ENCODE measurements around the gene JPH2.

The JPH2 gene

DNA sequence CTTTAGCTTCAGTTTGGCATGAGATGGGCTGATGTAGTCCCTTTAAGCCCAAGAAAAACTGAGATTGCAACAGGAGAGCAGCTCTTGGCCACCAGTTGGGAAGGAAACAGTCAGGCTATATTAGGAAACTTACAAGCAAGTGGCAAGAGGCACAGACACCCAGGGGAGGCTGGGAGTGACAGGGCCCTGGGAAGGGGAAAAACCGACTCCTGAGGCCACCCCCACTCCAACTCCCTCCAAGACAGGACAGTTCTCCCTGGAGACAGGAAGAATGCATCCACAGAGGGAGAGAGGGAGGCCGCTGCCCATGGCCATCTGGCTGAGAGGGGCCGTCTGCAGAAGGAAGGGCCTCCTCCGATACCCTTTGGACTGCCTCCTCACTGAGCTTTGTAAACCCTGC lies 20.5 kb downstream of the JPH2 start:
- in situ Hi-C loops (cut with MboI; ENCODE audit: low sequenced_read_pairs) = loop anchor here (25.0 kb wide), 1 partner anchor 104 kb away; no protein-coding TSS in a partner anchor

DNA sequence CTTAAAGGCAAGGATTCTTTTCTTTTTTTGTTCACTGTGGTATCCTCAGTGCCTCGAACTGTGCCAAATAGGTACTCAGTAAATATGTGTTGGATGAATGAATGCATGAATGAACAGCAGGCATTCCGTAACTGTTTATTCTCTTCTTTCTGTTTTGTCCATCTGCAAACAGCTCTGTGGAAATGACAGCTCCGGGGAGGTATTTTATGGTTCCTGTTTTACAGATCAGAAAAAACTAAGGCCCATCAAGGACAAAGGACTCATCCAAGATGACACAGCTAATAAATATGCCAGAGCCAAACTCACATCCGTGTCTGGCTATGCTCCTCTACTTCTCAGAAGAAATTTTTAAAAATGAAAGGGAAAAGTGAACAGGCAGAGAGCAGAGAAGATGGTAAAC lies 21.0 kb downstream of the JPH2 start:
- in situ Hi-C loops (cut with MboI; ENCODE audit: low sequenced_read_pairs) = loop anchor here (25.0 kb wide), 1 partner anchor 104 kb away; no protein-coding TSS in a partner anchor

DNA sequence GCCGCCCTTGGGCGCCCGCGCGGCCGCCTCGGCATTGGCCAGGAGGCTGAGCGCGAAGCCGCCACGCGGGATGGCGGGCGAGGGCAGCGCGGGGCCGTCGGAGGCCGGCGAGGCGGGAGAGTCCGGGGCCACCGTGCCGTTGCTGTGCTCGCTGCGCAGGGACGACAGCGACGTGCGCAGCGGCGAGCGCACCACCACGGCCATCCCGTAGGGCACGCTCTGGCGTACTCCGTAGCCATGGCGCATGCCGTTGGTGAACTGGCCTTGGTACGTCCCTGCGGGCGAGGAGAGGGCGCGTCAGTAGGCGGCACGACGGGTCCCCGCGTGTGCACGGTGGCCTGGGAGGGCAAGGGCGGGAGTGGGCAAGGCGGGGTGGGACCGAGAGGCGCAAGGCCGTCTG lies 26.9 kb downstream of the JPH2 start:
- in situ Hi-C loops (cut with MboI; ENCODE audit: low sequenced_read_pairs) = loop anchor here (25.0 kb wide), 1 partner anchor 98 kb away; no protein-coding TSS in a partner anchor

DNA sequence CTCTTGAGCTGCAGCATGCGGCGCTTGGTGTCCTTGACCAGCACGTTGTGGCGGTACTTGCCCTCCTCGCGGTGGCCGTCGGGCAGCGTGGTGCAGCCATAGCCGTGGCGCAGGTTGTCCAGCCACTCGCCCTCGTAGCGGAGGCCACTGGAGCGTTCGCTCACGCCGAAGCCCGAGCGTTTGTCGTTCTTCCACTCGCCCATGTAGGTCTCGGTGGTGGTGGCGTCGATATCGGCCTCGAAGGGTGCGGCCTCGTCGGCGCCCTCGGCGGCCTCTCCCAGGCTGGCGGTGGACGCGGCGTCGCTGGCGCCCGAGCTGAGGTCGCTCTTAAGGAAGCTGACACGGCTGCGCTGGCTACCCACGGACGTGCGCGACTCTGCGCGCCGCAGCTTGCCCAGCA lies 27.3 kb downstream of the JPH2 start:
- in situ Hi-C loops (cut with MboI; ENCODE audit: low sequenced_read_pairs) = loop anchor here (25.0 kb wide), 1 partner anchor 97 kb away; no protein-coding TSS in a partner anchor

DNA sequence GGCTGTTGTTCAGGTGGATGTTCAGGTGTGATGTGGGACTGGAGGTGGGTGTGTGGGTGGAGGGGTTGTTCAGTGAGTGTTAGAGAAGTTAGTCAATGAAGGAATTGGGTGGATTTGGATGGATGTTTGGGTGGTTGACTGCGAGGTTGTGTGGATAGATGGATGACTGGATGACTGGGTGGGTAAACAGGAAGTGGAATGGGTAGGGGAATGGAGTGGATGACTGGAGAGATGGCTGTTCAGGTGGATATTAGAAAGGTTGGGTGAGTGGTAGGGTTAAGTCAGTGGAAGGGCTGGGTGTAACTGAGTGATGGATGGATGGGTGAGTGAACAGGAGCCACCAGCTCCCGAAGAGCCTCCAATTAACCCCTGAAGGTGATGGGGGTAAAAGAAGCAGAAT lies 27.9 kb downstream of the JPH2 start:
- in situ Hi-C loops (cut with MboI; ENCODE audit: low sequenced_read_pairs) = loop anchor here (25.0 kb wide), 1 partner anchor 97 kb away; no protein-coding TSS in a partner anchor

DNA sequence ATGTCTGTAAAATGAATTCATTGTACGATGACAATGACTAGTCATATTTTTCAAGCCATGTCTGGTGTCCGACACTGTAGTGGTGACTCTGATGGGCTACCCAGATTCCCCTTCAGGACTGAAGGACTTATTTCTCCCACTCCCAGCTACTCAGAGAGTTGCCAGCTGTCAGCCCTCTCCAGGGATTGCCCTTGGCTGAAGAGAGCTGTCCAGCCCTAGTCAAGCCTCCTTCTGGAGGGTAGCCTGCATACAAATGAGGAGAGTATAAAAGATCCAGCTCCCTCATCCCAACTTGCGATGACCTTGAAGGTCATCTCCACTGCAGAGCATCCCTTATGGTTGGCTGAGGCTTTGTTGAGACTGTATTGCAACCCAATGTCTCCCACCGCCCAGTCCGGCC lies 29.9 kb downstream of the JPH2 start:
- in situ Hi-C loops (cut with MboI; ENCODE audit: low sequenced_read_pairs) = loop anchor here (25.0 kb wide), 1 partner anchor 95 kb away; no protein-coding TSS in a partner anchor

DNA sequence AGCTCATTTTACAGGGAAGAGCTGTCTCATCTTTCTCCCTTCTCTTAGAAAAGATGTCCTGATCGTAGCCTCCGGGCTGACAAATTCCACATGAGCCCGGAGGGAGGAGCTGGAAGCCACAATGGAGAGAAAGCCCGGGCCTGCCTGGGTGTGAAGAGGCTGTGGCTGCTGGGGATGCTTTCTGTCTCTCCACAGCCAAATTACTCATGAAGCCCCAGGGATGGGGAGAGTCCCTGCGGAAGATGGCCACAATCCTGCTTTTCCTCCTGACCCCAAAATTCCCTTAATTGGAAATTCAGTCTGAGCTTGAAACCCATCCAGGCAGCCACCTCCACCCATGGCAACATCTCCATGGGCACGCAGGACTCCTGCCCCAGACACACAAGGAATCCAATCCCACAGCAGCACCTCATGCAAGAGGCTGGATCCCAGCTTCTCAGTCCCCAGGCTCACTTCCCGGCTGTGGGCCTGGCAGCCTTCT lies 32.4 kb downstream of the JPH2 start:
- in situ Hi-C loops (cut with MboI; ENCODE audit: low sequenced_read_pairs) = loop anchor here (25.0 kb wide), 1 partner anchor 92 kb away; no protein-coding TSS in a partner anchor

DNA sequence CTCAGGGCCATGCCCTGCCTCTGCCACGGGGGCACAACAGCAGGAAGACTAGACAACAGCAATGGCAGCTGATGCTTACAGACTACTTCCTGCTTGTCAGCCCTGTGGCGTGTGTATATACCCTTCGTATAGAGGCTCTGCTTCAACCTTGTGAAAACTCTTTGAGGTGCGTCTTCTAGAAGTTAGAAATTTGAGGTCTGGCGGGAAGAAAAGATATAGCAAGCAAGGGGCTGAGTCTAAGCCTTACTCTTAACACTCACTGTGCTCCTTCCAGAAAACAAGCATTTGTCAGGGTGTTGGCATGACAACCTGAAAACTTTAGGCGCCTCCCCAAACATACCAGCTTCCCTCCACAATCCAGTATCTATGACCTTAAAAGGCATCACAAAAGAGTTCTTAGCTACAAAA lies 33.3 kb downstream of the JPH2 start:
- in situ Hi-C loops (cut with MboI; ENCODE audit: low sequenced_read_pairs) = loop anchor here (25.0 kb wide), 1 partner anchor 91 kb away; no protein-coding TSS in a partner anchor

DNA sequence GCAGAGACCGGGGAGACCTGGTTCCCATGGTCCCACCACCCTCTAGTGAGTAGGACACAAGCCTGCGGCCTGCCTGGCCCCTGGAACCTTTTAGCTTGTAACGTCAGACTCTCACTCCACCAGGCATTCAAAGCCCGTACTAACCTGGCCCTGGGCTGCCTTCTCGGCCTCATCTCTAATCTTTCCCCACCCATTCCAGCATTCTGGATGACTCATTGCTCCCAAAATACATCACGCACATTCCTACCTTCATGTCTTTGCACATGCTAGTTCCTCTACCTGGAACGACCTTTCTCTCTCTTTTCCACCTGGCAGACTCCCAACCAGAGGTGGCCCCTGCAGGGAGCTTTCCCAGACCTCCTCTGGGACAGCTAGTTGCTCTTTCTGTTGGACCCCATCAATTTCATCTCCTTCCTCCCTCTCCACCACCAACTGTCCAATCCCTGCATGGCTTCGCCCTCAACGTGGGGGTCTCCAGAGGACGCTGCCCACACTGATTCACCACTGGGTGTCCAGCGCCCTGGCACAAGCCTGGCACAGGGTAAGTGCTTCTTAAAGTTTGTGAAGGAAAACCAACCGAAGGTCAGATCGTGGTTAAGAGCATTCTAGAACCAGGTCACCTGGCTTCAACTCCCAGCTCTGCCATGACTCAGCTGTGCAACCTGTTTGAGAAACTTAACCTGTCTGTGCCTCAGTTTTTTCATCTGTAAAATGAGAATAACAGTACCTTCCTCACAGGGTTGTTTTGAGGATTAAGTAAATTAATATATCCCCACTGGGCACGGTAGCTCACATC lies 35.2 kb downstream of the JPH2 start:
- in situ Hi-C loops (cut with MboI; ENCODE audit: low sequenced_read_pairs) = loop anchor here (25.0 kb wide), 1 partner anchor 90 kb away; no protein-coding TSS in a partner anchor

DNA sequence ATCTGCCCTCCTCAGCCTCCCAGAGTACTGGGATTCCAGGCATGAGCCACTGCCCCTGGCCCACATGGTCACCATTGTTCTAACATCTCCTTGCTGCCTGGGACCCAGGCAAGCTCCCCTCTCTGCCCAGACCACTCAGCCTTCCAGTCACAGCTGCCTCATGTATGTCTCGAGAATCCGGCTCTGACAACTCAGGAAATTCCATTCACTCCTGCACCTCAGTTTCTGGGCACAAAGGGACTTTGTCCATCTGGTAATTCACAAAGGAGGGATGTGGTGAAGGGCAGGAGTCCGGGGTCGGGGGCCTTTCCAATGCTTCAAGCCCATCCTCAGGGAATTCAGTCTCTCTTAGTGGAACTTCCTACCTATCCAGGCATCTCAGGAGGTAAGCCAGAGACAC lies 40.7 kb downstream of the JPH2 start:
- in situ Hi-C loops (cut with MboI; ENCODE audit: low sequenced_read_pairs) = no loop called here

DNA sequence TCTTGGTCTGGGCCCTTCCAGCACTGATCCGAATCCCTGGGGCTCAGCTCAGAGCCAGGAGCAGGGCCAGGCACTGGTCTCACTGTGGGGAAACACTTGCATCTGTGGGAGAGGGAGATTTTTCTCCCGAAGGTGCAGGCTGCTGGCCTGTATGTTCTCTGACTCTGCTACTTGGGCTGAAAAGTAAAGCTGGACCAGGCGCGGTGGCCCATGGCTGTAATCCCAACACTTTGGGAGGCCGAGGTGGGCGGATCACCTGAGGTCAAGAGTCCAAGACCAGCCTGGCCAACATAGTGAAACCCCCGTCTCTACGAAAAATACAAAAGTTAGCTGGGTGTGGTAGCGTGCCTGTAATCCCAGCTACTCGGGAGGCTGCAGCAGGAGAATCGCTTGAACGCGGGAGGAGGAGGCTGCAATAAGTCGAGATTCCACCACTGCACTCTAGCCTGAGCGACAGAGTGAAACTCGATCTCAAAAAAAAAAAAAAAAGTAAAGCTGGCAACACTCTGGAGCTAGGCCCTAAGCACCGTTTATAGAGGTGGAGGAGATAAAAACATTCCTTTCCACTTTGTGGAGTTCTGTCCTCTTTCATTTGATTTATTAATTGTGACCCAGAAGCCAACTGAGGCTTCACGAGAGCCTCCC lies 41.7 kb downstream of the JPH2 start:
- in situ Hi-C loops (cut with MboI; ENCODE audit: low sequenced_read_pairs) = no loop called here

DNA sequence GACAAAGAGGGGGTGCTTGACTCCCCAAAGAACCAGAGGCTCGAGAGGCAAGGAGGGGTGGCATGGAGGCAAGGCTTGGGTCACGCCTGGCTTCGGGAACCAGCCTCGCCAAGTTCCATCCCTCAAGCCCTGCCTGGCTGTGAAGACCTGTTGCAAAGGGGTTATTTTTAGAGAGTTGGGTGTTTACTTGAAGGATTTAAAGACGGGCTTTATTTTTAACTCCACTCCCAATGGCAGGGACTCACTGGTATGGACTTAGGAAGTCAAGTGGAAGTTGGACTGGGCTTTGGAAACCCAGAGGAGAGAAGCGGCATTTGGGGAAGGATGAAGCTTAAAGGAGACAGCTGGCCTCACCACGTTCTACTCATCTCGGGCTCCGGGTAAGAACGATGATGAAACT lies 43.1 kb downstream of the JPH2 start:
- in situ Hi-C loops (cut with MboI; ENCODE audit: low sequenced_read_pairs) = no loop called here

DNA sequence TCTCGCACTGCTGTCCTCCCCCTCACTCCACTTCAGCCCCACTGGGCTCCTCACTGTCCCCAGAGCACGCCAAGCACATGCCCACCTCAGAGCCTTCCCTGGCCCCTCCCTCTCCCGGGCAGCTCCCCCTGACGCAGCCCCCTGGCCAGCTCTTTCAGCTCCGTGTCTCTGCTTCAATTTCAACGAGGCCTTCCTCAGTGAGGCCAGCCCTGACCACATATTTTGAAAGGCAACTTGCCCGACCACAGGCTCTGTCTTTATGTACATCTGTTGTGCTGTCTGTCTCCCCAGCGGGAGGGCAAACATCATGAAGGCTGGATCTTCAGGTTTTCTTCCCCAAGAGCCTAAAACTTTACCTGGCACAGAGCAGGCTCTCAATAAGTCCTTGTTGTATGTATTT lies 44.6 kb downstream of the JPH2 start:
- in situ Hi-C loops (cut with MboI; ENCODE audit: low sequenced_read_pairs) = no loop called here

DNA sequence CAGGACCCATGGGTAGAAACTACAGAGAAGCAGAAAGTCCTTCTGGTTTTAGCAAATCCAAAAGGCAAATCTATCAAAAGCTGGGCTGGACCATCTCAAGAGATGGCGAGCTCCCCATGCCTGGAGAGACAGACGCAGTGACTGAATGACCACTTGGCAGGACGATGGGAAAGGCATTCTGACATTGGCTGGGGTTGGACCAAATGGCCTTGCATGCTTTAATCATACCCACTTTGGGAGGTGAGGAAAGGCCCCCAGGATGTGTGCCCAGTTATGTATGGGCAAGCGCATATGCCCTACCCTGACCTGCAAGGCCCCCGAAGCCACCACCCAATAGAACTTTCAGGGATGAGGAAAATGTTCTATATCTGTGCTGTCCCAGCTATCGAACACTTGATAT lies 45.1 kb downstream of the JPH2 start:
- in situ Hi-C loops (cut with MboI; ENCODE audit: low sequenced_read_pairs) = no loop called here

DNA sequence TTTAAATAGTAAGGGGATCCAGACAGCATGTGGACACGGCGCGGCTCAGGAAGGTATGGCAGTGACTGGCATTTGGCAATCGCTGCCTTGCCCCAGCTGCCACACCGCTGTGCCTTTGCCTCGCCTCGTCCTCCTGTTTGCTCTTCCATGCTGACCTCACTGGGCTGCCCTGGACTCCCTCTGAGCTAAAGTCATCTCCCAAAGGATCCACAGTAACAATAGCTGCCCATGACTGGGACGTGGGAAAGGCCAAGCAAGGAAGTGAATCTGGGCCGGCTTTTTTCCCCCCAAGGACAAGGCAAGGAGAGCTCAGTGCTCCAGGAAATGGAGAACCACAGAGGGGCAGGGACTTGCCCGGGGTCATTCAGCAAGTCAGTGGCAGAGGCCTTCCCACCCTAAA lies 48.1 kb downstream of the JPH2 start:
- in situ Hi-C loops (cut with MboI; ENCODE audit: low sequenced_read_pairs) = no loop called here

DNA sequence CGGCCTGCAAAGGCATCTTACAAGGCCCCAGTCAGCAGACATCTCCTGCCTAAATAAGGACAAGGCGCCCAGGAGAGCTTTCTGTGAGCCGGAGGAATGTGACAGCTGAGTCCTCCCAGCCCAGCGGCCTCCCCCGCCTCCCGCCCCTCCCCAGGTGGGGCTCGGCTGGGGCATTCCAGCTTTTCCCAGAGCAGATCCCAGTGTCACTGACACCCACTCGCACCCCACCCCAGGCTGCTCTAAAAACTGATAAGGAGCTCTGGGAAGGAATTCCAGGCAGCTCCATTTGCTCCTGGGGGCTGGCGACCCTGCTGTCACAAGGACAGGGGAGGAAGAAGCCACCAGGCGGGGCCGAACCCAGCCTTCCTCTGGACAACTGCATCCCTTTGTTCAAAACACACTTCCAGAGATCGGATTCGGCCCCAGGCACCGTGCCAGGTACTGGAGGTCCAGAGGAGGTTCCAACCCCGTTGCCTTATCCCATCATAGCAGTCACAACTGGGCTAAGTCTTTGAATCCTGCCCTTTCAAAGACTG lies 49.7 kb downstream of the JPH2 start:
- in situ Hi-C loops (cut with MboI; ENCODE audit: low sequenced_read_pairs) = no loop called here

DNA sequence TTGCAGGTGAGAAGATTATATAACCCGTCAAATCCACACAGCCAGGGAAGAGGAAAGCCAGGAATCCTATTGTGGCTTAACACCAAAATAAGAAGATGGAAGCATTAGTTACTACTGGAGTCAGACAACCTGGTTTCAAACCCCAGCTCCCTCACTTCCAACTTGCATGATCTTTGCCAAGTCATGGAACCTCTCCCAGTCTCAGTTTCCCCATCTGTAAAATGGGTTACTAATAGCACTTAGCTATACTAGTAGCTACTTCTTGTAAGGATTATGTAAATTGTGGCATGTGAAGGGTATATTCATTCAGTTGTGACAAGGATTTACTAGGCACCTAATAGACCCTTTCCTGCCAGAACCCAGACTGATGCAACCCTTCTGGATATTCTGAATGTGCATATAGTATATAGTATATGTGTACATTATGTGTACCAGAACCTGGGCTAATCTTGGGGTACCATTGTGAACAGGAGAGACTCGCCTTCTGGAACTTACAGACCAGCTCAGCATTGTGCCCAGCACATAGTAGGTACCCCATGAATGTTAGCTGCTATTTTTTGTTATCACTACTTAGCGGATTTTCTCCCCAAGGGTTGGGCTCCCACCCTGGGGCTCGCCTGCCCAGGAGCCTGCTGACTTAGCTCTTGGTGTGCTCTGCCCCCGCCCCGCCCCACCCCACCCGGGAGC lies 50.3 kb downstream of the JPH2 start:
- in situ Hi-C loops (cut with MboI; ENCODE audit: low sequenced_read_pairs) = no loop called here

DNA sequence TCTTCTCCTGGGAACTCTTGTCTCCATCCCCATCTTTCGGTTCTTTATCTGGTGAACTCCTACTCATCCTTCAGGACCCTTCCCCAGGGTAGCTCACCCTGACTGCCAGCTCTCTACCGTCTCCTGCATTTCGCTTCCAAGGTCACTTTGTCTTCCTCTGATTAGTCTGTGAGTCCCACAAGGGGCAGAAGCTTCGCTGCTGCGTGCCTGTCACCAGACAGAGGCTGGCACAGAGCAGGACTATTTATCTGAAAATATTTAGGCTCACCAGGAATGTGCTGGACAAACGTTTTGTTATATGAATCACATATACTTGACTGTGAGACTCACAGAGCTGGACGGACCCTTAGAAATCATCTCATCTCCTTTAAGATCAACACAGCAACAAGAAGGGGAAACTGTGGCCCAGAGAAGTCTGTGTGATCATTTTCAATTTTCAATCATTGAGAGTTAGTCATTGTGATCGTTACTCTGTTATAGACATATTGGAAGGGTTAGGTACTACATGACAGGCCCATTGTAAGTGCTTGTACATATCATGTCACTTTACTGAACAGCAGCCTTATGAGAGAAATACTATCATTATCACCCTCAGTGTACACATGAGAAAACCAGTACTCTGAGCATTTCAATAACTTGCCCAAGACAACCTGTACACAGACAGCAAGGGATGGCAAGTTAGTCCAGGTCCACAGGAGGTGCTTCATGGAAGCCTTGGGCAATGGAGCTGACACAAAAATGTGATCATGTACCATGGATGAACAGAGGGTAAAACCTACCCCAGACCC lies 51.4 kb downstream of the JPH2 start:
- in situ Hi-C loops (cut with MboI; ENCODE audit: low sequenced_read_pairs) = no loop called here

DNA sequence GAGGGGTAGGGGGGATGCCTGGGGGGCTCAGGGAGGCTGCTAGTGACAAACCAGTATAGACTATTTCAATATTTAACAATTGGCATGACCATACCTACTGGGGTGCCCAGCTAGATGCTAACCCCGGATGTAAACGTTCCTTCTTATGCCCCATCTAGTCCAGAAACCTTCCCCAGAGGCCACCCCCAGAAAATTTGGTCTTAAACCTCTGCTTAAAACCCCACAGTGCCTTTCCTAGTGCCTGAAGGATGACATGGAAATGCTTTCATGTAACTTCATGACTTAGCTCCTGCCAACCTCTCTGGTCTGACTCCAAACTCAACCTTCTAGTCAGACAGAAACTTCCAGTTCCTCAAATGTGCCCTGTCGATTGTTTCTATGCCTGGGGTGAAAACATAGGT lies 52.0 kb downstream of the JPH2 start:
- in situ Hi-C loops (cut with MboI; ENCODE audit: low sequenced_read_pairs) = no loop called here

DNA sequence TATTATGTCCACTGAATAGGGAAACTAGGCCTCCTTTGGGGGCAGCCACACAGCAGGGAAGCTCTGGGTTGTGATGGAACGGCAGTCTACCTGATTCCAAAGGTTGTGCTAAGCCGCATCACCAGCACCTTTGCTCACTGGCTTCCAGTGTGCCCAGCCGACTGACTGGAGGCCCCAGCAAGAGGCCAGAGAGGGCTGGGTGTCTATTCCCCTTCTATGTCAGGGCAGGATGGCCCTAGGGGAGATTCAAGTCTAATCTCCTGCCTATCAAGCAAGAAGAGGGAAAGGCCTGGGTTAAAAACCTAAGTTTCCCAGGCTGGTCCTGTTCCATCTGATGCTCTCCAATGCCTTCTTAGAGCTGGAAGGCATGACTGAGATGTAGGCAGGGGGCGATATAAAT lies 53.6 kb downstream of the JPH2 start:
- in situ Hi-C loops (cut with MboI; ENCODE audit: low sequenced_read_pairs) = no loop called here
